HG03521 (cell line): ENCODE results near the gene MSI1.
"Not testable (repeated sequence)": the region's sequence is repeated elsewhere in the genome, so short reads cannot be mapped to it uniquely, and the experiment has no call there.

Experiments
- ATAC-seq: cut with Tn5 transposase; IDR thresholded peaks from one replicate; pipeline ENCODE4 v1.9.1; 2021; ENCODE audit warnings: mild to moderate bottlenecking, moderate library complexity; ENCODE audit not compliant: unreplicated experiment

MSI1 gene

GRCh38 chr12:120358412-120359100 is 10.4 kb downstream of the MSI1 start:
- ATAC-seq: no peak

- ATAC-seq: no peak
Measured at GRCh38 chr12:120357104-120357503, 11.9 kb downstream of the MSI1 start.

GRCh38 chr12:120356567-120357030 is 12.4 kb downstream of the MSI1 start:
- ATAC-seq: no peak

- no peak for ATAC-seq
Measured at GRCh38 chr12:120353556-120354317, 15.2 kb downstream of the MSI1 start.

- ATAC-seq: no peak
Measured at GRCh38 chr12:120353136-120353535, 15.8 kb downstream of the MSI1 start.

GRCh38 chr12:120352117-120352516 is 16.8 kb downstream of the MSI1 start:
- ATAC-seq: no peak

- ATAC-seq: no peak
Measured at GRCh38 chr12:120350576-120351350, 18.2 kb downstream of the MSI1 start.

- no peak for ATAC-seq
Measured at GRCh38 chr12:120347766-120348165, 21.2 kb downstream of the MSI1 start.

- no peak for ATAC-seq
Measured at GRCh38 chr12:120346681-120347080, 22.3 kb downstream of the MSI1 start.

GRCh38 chr12:120346031-120346430 is 22.9 kb downstream of the MSI1 start:
- no peak for ATAC-seq

- ATAC-seq: no peak
Measured at GRCh38 chr12:120343692-120344091, 25.3 kb downstream of the MSI1 start.

- no peak for ATAC-seq
Measured at GRCh38 chr12:120343039-120343537, 25.9 kb downstream of the MSI1 start.

GRCh38 chr12:120342175-120343038 is 26.6 kb downstream of the MSI1 start:
- no peak for ATAC-seq

- ATAC-seq: no peak
Measured at GRCh38 chr12:120339256-120339655, 29.7 kb downstream of the MSI1 start.

GRCh38 chr12:120337730-120338129 is 31.2 kb downstream of the MSI1 start:
- ATAC-seq: no peak

GRCh38 chr12:120336392-120336791 is 32.6 kb downstream of the MSI1 start:
- ATAC-seq: not testable (repeated sequence)

- ATAC-seq: not testable (repeated sequence)
Measured at GRCh38 chr12:120335447-120335846, 33.5 kb downstream of the MSI1 start.

- no peak for ATAC-seq
Measured at GRCh38 chr12:120332523-120332922, 36.4 kb downstream of the MSI1 start.

- ATAC-seq: no peak
Measured at GRCh38 chr12:120332041-120332440, 36.9 kb downstream of the MSI1 start.

GRCh38 chr12:120331390-120331789 is 37.6 kb downstream of the MSI1 start:
- ATAC-seq: no peak
